ENCODE measurements around the gene ONECUT3. TPM values are rescaled to one million over a fixed set of nuclear protein-coding genes. Genes with fewer than 3 reads are reported as not detected.

ONECUT3 gene
- total and polyA plus RNA-seq, 10 of the 15 experiments (the other 5 are each of a cell fraction or from before 2014, with no cell fraction given) = not detected

GRCh38 chr19:1775951-1776605 lies 22.8 kb downstream of the ONECUT3 start (continued):
- TF ChIP-seq REST (IDR thresholded peaks at IDR 0.05; ENCODE audit: low read depth, low read length) (no peak), RELB (IDR thresholded peaks at IDR 0.05; ENCODE audit: low read depth) (no peak)

GRCh38 chr19:1776606-1777147 lies 23.4 kb downstream of the ONECUT3 start:
- in situ Hi-C loops (cut with MboI) = no loop called here
- Histone ChIP-seq H3K27me3 (replicated peaks in 1 of 2; ENCODE audit: control insufficient read depth in 2 of 2, insufficient read depth in 2 of 2, low read length in 1 of 2) (peaks cover 6 to 10% of the 10 kb centered on the region in 2 experiments), H2AFZ (ENCODE audit: control insufficient read depth, low read depth, low read length) (no peak overlapping the region), H3K9me3 (replicated peaks; ENCODE audit: control insufficient read depth, insufficient read depth, low read length) (peaks cover 3% of the 10 kb centered on the region; the same call in 1 of the 3 replicates), H4K20me1 (ENCODE audit: control insufficient read depth, insufficient read depth) (no peaks in the 10 kb centered on the region), H3K4me2 (ENCODE audit: control insufficient read depth, insufficient read depth) (no peak overlapping the region), H3K4me3 (no peak overlapping the region), H3K36me3 (ENCODE audit: control insufficient read depth in 2 of 2, insufficient read depth in 2 of 2, low read length in 1 of 2) (no peaks in the 10 kb centered on the region), H3K27ac (ENCODE audit: control insufficient read depth, insufficient read depth) (no peak overlapping the region), H3K4me1 (ENCODE audit: control insufficient read depth, insufficient read depth, low read length) (no peaks in the 10 kb centered on the region), H3K79me2 (ENCODE audit: control insufficient read depth, insufficient read depth, low read length) (no peaks in the 10 kb centered on the region), H3K9ac (ENCODE audit: control insufficient read depth, insufficient read depth, low read length) (no peak overlapping the region)
- FAIRE-seq (no peak), ATAC-seq (no peak), DNase-seq (ENCODE audit: low read depth, low spot score) (no peak)
- ChIA-PET POLR2A (no interaction called here), SMC1A (ENCODE audit: uncharacterized antibody, unreplicated experiment) (no interaction called here), RAD21 (ENCODE audit: unreplicated experiment) (no interaction called here), CTCF (no interaction called here)
- WGBS (ENCODE audit: insufficient coverage, insufficient replicate concordance, low lambda C conversion rate, missing lambda C conversion rate) = 11% methylated on average over 12 of the region's 23 CpGs
- no peak for TF ChIP-seq BCL3 (IDR thresholded peaks at IDR 0.05; ENCODE audit: borderline replicate concordance, insufficient read depth, low read depth, low read length, poor library complexity, severe bottlenecking)
- TF ChIP-seq MYC (IDR thresholded peaks at IDR 0.05; ENCODE audit: insufficient read depth, insufficient read length, insufficient replicate concordance, low read length, severe bottlenecking) = no peak
- TF ChIP-seq RBBP5 (conservative IDR thresholded peaks at IDR 0.05) = no peak
- no peak for TF ChIP-seq BCL11A (IDR thresholded peaks at IDR 0.05; ENCODE audit: low read depth, low read length)
- no peak for TF ChIP-seq NFIC (IDR thresholded peaks at IDR 0.05; ENCODE audit: low read depth, low read length)
- TF ChIP-seq CEBPZ (IDR thresholded peaks at IDR 0.05; ENCODE audit: low read depth, low read length) = no peak
- no peak for TF ChIP-seq ZZZ3 (IDR thresholded peaks at IDR 0.05; ENCODE audit: control insufficient read depth, insufficient read length, low read depth)
- TF ChIP-seq NFXL1 (IDR thresholded peaks at IDR 0.05; ENCODE audit: borderline replicate concordance) = no peak
- TF ChIP-seq TCF7 (IDR thresholded peaks at IDR 0.05; ENCODE audit: borderline replicate concordance) = no peak
- intact Hi-C loops (cut with micrococcal nuclease; ENCODE audit: unreplicated experiment) = no loop called here
- BruUV-seq (replicated peaks) = no TSS peak
